ENCODE measurements around the gene TNFSF4.

Gene TNFSF4

DNA sequence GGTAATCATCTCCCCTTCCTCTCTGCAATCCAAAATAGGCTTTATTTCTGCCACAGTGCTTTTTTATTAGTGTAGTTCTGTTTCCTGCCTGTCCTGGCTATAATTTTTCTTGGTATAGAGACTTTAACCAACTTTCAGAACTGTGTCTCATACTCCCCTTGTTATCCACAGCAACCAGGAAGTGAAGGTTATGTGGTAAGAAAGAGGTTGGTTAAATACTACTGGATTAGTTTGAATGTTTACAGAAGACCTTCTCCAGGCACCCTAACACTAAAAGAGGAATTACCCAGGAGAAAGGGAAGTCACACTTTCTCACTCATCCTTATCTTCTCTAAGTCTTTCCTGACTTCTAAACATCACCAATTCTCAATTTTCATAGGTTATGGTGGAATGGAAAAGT lies 17.8 kb upstream of the TNFSF4 start:
- TF ChIP-seq, protein P1, sequence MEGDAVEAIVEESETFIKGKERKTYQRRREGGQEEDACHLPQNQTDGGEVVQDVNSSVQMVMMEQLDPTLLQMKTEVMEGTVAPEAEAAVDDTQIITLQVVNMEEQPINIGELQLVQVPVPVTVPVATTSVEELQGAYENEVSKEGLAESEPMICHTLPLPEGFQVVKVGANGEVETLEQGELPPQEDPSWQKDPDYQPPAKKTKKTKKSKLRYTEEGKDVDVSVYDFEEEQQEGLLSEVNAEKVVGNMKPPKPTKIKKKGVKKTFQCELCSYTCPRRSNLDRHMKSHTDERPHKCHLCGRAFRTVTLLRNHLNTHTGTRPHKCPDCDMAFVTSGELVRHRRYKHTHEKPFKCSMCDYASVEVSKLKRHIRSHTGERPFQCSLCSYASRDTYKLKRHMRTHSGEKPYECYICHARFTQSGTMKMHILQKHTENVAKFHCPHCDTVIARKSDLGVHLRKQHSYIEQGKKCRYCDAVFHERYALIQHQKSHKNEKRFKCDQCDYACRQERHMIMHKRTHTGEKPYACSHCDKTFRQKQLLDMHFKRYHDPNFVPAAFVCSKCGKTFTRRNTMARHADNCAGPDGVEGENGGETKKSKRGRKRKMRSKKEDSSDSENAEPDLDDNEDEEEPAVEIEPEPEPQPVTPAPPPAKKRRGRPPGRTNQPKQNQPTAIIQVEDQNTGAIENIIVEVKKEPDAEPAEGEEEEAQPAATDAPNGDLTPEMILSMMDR (IDR thresholded peaks at IDR 0.05; ENCODE audit: low read depth, low read length), result no peak
- H3K27me3 ChIP-seq, result no peaks in the 10 kb centered on the region

DNA sequence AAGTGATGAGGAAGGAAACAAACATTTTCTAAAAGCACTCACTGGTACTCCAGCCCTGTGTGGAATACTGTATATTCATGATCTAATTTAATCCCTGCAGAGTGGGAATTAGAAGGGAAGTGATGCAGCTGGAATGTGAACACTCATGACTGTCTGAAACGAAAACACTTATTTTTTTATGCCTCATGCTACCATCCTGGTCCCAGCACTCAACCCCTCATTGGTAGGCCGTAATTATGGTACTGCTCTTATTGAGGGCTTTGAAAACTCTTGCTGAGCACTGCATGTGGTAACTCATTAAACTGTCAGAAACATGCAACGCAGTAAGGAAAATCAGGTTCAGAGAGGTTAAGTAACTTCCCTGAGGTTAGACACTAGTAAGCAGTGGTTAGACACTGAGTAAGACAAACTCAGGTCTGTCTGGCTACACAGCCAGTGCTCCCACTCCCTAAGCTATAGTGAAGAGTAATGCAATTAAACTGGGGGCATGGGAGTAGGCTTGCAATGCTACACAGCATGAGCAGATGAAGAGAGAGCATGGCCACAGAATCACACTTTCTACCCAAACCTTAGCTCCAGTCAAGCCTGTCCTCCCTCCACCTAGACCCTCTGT lies 17.3 kb upstream of the TNFSF4 start:
- no peak for DNase-seq
- H3K36me3 ChIP-seq, result no peaks in the 10 kb centered on the region
- no peaks in the 10 kb centered on the region for H3K27me3 ChIP-seq
- no peak overlapping the region for H3K4me3 ChIP-seq (ENCODE audit: low read depth, low read length)
- no peaks in the 10 kb centered on the region for H3K9me3 ChIP-seq
- TF ChIP-seq, protein P1 (IDR thresholded peaks at IDR 0.05; ENCODE audit: low read depth, low read length), result no peak
- no peaks in the 10 kb centered on the region for H3K4me1 ChIP-seq

More for the DNA sequence above, 17.8 kb upstream of the TNFSF4 start:
- Histone ChIP-seq H3K9me3 (no peaks in the 10 kb centered on the region), H3K4me1 (no peaks in the 10 kb centered on the region), H3K36me3 (no peaks in the 10 kb centered on the region), H3K4me3 (ENCODE audit: low read depth, low read length) (no peak overlapping the region)
- DNase-seq, result no peak

DNA sequence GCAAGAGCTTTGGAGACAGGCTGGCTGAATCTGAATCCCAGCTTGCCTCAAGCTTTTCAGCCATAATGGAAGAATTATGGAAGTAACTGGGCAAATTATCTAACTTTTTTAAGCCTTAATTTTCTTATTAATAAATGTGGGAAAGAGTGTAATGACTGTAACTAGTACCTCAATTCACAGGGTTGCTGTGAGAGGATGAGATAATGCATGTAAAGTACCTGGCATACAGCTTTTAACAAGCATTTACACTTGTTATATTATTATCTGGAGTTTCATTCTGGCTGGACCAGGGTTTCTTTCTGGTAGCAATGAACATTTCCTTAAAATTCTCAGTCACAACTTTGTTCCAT lies 15.9 kb upstream of the TNFSF4 start:
- H3K4me1 ChIP-seq, result no peaks in the 10 kb centered on the region
- no peak for DNase-seq
- TF ChIP-seq, protein P1 (IDR thresholded peaks at IDR 0.05; ENCODE audit: low read depth, low read length), result no peak
- no peaks in the 10 kb centered on the region for H3K36me3 ChIP-seq
- no peaks in the 10 kb centered on the region for H3K27me3 ChIP-seq
- H3K9me3 ChIP-seq, result no peaks in the 10 kb centered on the region
- no peak overlapping the region for H3K4me3 ChIP-seq (ENCODE audit: low read depth, low read length)

- Histone ChIP-seq H3K4me3 (ENCODE audit: low read depth, low read length) (no peak overlapping the region), H3K9me3 (no peaks in the 10 kb centered on the region), H3K27me3 (no peaks in the 10 kb centered on the region), H3K4me1 (no peaks in the 10 kb centered on the region), H3K36me3 (no peaks in the 10 kb centered on the region)
- TF ChIP-seq, protein P1 (IDR thresholded peaks at IDR 0.05; ENCODE audit: low read depth, low read length), result no peak
- DNase-seq, result no peak
Observed at GRCh38 chr1:173222149-173223030, 15.3 kb upstream of the TNFSF4 start.

DNA sequence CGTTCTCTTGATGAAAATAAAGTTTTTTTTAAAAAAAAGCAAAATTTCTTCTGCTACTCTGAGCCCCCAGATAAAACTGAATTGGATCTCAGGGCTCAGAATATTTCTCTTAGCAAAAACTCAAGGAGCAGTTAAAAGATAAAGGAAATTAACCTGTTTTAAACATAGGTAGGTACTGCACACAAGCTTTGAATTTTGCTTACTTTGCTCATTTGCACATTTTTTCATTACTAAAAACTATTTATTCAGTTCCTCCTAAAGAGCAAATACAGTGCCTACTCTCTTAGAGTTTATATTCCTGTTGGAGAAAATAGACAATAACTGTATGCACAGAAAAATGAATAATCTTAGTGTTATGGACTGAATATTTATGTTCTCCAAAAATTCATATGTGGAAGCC lies 13.0 kb upstream of the TNFSF4 start:
- TF ChIP-seq, protein P1 (IDR thresholded peaks at IDR 0.05; ENCODE audit: low read depth, low read length), result no peak
- H3K4me1 ChIP-seq, result no peaks in the 10 kb centered on the region
- H3K36me3 ChIP-seq, result no peaks in the 10 kb centered on the region
- no peaks in the 10 kb centered on the region for H3K27me3 ChIP-seq
- H3K4me3 ChIP-seq (ENCODE audit: low read depth, low read length), result no peak overlapping the region
- H3K9me3 ChIP-seq, result no peaks in the 10 kb centered on the region
- no peak for DNase-seq

DNA sequence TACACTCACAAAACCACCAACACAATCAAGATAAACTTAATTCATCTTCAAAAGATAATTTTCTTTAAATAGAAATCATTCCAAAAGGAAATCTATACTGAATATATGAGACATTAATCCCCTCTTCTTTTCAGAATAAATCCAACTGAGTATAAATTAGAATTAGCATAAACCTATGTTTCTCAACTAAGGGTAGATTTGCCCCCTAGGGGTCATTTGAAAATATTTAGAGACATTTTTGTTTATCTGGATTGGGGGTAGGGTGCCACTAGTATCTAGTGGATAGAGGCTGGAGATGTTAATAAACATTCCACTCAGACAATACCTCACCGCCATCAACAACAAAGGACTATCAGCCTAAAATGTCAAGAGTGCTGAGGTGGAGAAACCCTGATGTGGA lies 6.5 kb upstream of the TNFSF4 start:
- H3K4me1 ChIP-seq, result no peaks in the 10 kb centered on the region
- TF ChIP-seq, protein P1 (IDR thresholded peaks at IDR 0.05; ENCODE audit: low read depth, low read length), result no peak
- no peaks in the 10 kb centered on the region for H3K36me3 ChIP-seq
- H3K4me3 ChIP-seq (ENCODE audit: low read depth, low read length), result no peak overlapping the region
- no peak for DNase-seq
- no peaks in the 10 kb centered on the region for H3K9me3 ChIP-seq
- H3K27me3 ChIP-seq, result no peaks in the 10 kb centered on the region
